ENCODE results near the gene AGFG1. TPM values are rescaled to one million over a fixed set of nuclear protein-coding genes. Genes with fewer than 3 reads are reported as not detected.

The AGFG1 gene
- total RNA-seq, 1 experiment from 2014 or later, result 126 TPM

DNA sequence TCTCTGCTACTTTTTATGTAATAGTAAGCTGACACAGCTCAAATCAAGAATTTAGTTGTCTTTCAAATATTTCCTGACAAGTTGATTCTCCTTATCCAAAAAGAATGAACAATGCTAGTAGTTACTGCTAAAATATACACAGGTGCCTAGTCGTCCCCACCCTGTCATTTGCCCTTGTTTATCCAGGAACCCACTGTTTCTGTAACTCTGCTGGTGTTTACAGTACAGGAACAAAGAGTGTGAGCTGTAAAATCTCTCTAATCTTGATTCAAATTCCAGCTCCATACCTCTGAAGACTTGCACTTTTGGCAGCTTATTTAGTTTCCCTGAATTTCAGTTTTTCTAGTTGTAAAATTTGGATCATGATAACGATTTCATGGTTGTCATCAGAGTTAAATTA, 105.6 kb downstream of the AGFG1 start:
- H3K4me1 Mint-ChIP-seq (ENCODE audit: low read depth, unreplicated experiment), result no peaks in the 10 kb centered on the region
- no TSS peak for BruUV-seq (replicated peaks)
- H3K4me3 Mint-ChIP-seq (ENCODE audit: low read depth, unreplicated experiment), result no peak overlapping the region
- H3K36me3 Mint-ChIP-seq (ENCODE audit: insufficient read depth, unreplicated experiment), result no peaks in the 10 kb centered on the region
- intact Hi-C loops (cut with micrococcal nuclease; ENCODE audit: unreplicated experiment), result loop anchor here (5.0 kb wide), 1 partner anchor 170 kb away; no protein-coding TSS in a partner anchor
- DNase-seq, result no peak
- H3K9me3 Mint-ChIP-seq (ENCODE audit: low read depth, unreplicated experiment), result peaks cover 6% of the 10 kb centered on the region
- H3K27ac Mint-ChIP-seq (ENCODE audit: unreplicated experiment), result no peak overlapping the region
- TF ChIP-seq, protein P1, sequence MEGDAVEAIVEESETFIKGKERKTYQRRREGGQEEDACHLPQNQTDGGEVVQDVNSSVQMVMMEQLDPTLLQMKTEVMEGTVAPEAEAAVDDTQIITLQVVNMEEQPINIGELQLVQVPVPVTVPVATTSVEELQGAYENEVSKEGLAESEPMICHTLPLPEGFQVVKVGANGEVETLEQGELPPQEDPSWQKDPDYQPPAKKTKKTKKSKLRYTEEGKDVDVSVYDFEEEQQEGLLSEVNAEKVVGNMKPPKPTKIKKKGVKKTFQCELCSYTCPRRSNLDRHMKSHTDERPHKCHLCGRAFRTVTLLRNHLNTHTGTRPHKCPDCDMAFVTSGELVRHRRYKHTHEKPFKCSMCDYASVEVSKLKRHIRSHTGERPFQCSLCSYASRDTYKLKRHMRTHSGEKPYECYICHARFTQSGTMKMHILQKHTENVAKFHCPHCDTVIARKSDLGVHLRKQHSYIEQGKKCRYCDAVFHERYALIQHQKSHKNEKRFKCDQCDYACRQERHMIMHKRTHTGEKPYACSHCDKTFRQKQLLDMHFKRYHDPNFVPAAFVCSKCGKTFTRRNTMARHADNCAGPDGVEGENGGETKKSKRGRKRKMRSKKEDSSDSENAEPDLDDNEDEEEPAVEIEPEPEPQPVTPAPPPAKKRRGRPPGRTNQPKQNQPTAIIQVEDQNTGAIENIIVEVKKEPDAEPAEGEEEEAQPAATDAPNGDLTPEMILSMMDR (IDR thresholded peaks at IDR 0.05; ENCODE audit: unreplicated experiment), result no peak
- H3K27me3 Mint-ChIP-seq (ENCODE audit: unreplicated experiment), result no peaks in the 10 kb centered on the region
- CTCF ChIA-PET, result interaction anchor here (0.8 kb wide), 1 partner anchor 171 kb away, joined by 3 read pairs; no protein-coding TSS in a partner anchor

DNA sequence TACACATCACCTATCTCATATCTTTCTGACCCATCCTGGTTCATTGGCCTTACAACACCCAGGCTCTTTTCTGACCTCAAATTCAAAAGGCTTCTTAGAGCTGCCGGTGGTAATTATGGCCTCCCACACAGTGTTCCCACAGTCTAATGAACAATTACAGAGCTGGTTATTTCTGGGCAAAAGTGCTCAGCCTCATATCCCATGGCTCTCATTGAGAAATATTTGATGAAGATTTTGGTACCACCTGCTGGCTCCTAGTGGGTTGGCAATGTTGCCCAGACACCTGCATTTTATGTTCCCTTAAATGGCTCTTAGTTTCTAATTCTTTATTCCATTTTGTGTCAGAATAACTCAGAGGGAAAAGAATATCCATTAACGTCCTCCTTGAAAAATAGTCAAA, 106.7 kb downstream of the AGFG1 start:
- TF ChIP-seq, protein P1 (IDR thresholded peaks at IDR 0.05; ENCODE audit: unreplicated experiment), result no peak
- H3K9me3 Mint-ChIP-seq (ENCODE audit: low read depth, unreplicated experiment), result peaks cover 10% of the 10 kb centered on the region
- H3K4me1 Mint-ChIP-seq (ENCODE audit: low read depth, unreplicated experiment), result no peaks in the 10 kb centered on the region
- no peaks in the 10 kb centered on the region for H3K36me3 Mint-ChIP-seq (ENCODE audit: insufficient read depth, unreplicated experiment)
- DNase-seq, result no peak
- H3K27me3 Mint-ChIP-seq (ENCODE audit: unreplicated experiment), result no peaks in the 10 kb centered on the region
- H3K4me3 Mint-ChIP-seq (ENCODE audit: low read depth, unreplicated experiment), result no peak overlapping the region
- no TSS peak for BruUV-seq (replicated peaks)
- CTCF ChIA-PET, result interaction anchor here (0.6 to 1.3 kb wide), 3 partner anchors 139 to 1752 kb away, joined by 3 to 5 read pairs (median 3); no protein-coding TSS in a partner anchor
- intact Hi-C loops (cut with micrococcal nuclease; ENCODE audit: unreplicated experiment), result loop anchor here (5.0 kb wide), 1 partner anchor 171 kb away; no protein-coding TSS in a partner anchor
- no peak overlapping the region for H3K27ac Mint-ChIP-seq (ENCODE audit: unreplicated experiment)

DNA sequence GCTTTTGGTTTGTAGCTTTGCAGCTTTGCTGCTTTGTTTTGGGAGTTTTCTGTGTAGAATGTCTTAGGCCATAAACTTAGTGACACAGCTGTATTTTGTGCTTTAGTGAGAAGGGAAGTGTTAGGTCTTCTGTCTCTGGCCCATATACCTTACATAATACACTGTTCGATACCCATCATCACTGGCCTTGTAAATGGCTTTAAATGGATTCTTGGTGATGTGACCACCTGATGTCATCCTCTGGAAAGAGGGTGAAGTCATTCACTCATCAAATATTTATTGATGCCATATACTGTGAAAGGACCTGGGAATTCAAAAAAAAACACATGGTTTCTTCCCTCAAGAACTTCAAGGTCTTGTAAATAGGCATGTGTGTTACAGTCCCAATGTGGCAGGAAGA, 107.8 kb downstream of the AGFG1 start:
- BruUV-seq (replicated peaks), result no TSS peak

DNA sequence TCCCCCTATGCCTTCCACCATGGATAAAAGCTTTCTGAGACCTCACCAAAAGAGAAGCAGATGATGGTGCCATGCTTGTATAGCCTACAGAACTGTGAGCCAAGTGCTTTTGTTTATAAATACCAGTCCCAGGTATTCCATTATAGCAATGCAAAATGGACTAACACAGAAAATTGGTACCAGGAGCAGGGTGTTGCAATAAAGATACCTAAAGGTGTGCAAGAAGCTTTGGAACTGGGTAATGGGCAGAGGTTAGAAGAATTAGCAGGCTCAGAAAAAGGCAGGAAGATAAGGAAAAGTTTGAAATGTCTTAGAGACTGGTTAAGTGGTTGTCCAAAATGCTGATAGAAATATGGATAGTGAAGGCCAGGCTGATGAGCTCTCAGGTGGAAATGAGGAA, 110.4 kb downstream of the AGFG1 start:
- CTCF ChIA-PET, result no interaction called here
- Mint-ChIP-seq H3K27ac (ENCODE audit: unreplicated experiment) (no peak overlapping the region), H3K4me3 (ENCODE audit: low read depth, unreplicated experiment) (no peak overlapping the region), H3K27me3 (ENCODE audit: unreplicated experiment) (no peaks in the 10 kb centered on the region), H3K9me3 (ENCODE audit: low read depth, unreplicated experiment) (peaks cover 15% of the 10 kb centered on the region), H3K36me3 (ENCODE audit: insufficient read depth, unreplicated experiment) (no peaks in the 10 kb centered on the region), H3K4me1 (ENCODE audit: low read depth, unreplicated experiment) (no peaks in the 10 kb centered on the region)
- BruUV-seq (replicated peaks), result no TSS peak
- intact Hi-C loops (cut with micrococcal nuclease; ENCODE audit: unreplicated experiment), result no loop called here
- DNase-seq, result no peak
- TF ChIP-seq, protein P1 (IDR thresholded peaks at IDR 0.05; ENCODE audit: unreplicated experiment), result no peak

More for the DNA sequence above, 107.8 kb downstream of the AGFG1 start:
- intact Hi-C loops (cut with micrococcal nuclease; ENCODE audit: unreplicated experiment), result loop anchor here (5.0 kb wide), 1 partner anchor 172 kb away; no protein-coding TSS in a partner anchor
- DNase-seq, result no peak
- H3K9me3 Mint-ChIP-seq (ENCODE audit: low read depth, unreplicated experiment), result peaks cover 15% of the 10 kb centered on the region
- H3K27me3 Mint-ChIP-seq (ENCODE audit: unreplicated experiment), result no peaks in the 10 kb centered on the region
- CTCF ChIA-PET, result no interaction called here
- H3K36me3 Mint-ChIP-seq (ENCODE audit: insufficient read depth, unreplicated experiment), result no peaks in the 10 kb centered on the region
- TF ChIP-seq, protein P1 (IDR thresholded peaks at IDR 0.05; ENCODE audit: unreplicated experiment), result no peak
- H3K27ac Mint-ChIP-seq (ENCODE audit: unreplicated experiment), result no peak overlapping the region
- H3K4me3 Mint-ChIP-seq (ENCODE audit: low read depth, unreplicated experiment), result no peak overlapping the region
- H3K4me1 Mint-ChIP-seq (ENCODE audit: low read depth, unreplicated experiment), result no peaks in the 10 kb centered on the region

All from Calu3 (cell line).